C4-2B (cell line): ENCODE measurements around the gene JUN.

ENCODE experiments used
- CTCF ChIP-seq: fragments of 450-650 bp; conservative IDR thresholded peaks from 2 replicates; pipeline ENCODE4 v1.5.1; 2017; ENCODE audit warnings: mild to moderate bottlenecking
- ZFX ChIP-seq: fragments of 450-650 bp; IDR thresholded peaks from 2 replicates; pipeline ENCODE4 v1.6.1; 2017

DNA sequence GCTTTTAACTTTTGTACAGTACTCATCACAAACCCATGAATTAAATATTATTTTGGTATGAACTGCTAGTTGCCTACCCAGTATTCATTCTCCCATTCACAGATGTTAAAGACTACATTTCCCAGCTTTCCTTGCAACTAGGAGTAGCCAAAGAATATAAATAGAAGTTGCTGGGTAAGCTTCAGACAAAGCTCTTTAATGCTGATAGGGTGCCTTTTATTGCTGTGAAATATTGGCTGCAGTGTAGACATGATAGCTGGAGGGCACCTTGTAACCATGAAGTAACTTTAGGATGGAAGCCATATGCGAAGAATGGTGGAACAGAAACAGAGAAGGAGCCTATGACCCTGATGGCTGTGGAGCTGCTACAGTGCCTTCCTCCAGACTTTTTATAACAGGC is 16.7 kb downstream of the JUN start:
- TF ChIP-seq CTCF (no peak), ZFX (no peak)
